ENCODE data around the gene EFR3B. TPM values are rescaled to one million over a fixed set of nuclear protein-coding genes. Genes with fewer than 3 reads are reported as not detected.
A peak's percentile ranks its signal among the peaks of the same experiment; 100 is the strongest.

EFR3B gene
- total RNA-seq, 1 experiment from 2014 or later = 7.0 TPM

- Histone ChIP-seq H3K4ac (ENCODE audit: low read depth, low read length) (no peak overlapping the region), H3K79me2 (ENCODE audit: insufficient read depth, low read length) (no peaks in the 10 kb centered on the region), H4K20me1 (ENCODE audit: control insufficient read depth, insufficient read depth, insufficient read length) (no peaks in the 10 kb centered on the region), H3K23me2 (ENCODE audit: insufficient read length, low read depth, low read length, poor library complexity, severe bottlenecking) (no peaks in the 10 kb centered on the region), H3K18ac (ENCODE audit: insufficient read length, low read depth, low read length) (no peak overlapping the region), H3K79me1 (ENCODE audit: insufficient read depth, low read depth, low read length, poor library complexity, severe bottlenecking) (no peaks in the 10 kb centered on the region), H2BK15ac (ENCODE audit: low read depth, low read length) (no peak overlapping the region), H2AK5ac (ENCODE audit: insufficient read length, low read length) (no peak overlapping the region), H3K23ac (ENCODE audit: insufficient read length, low read depth, low read length) (no peak overlapping the region), H2AFZ (ENCODE audit: low read length) (no peak overlapping the region), H3K56ac (ENCODE audit: insufficient read length, low read depth, low read length) (no peak overlapping the region), H3K9me3 (ENCODE audit: control insufficient read depth, low read depth, low read length) (no peaks in the 10 kb centered on the region), H2BK12ac (ENCODE audit: insufficient read length, low read depth, low read length) (no peak overlapping the region), H2BK20ac (ENCODE audit: low read depth, low read length, poor library complexity, severe bottlenecking) (no peak overlapping the region), H3K9ac (ENCODE audit: extremely low read depth, insufficient read length, low read length) (no peak overlapping the region), H3K4me1 (ENCODE audit: insufficient read depth, low read length) (no peaks in the 10 kb centered on the region), H4K8ac (replicated peaks; ENCODE audit: insufficient read length, low read depth, low read length) (no peak overlapping the region), H3T11ph (ENCODE audit: low read length) (no peak overlapping the region), H3K4me2 (ENCODE audit: insufficient read depth, insufficient read length, low read length) (no peak overlapping the region), H3K27me3 (ENCODE audit: insufficient read depth, low read length) (no peaks in the 10 kb centered on the region), H4K5ac (ENCODE audit: insufficient read length, low read depth, low read length) (no peak overlapping the region), H2BK5ac (ENCODE audit: insufficient read length, low read length) (no peak overlapping the region), H3K14ac (ENCODE audit: insufficient read depth, low read length) (no peak overlapping the region), H4K91ac (ENCODE audit: insufficient read length, low read depth, low read length) (no peak overlapping the region), H2BK120ac (ENCODE audit: low read depth, low read length, poor library complexity, severe bottlenecking) (no peak overlapping the region), H3K27ac (ENCODE audit: insufficient read length, low read depth, low read length) (no peak overlapping the region)
- Mint-ChIP-seq H3K4me3 (no peak overlapping the region), H3K36me3 (ENCODE audit: insufficient read depth in 1 of 3, low read depth in 3 of 3) (no peaks in the 10 kb centered on the region), H3K27ac (peak overlapping the region in 2 of 3 experiments; percentile 16 to 70; a peak in 1 of 7 replicates), H3K27me3 (ENCODE audit: low read depth) (peaks cover 5% of the 10 kb centered on the region; the same call in 1 of the 2 replicates), H3K9me3 (no peaks in the 10 kb centered on the region), H3K4me1 (peaks cover 10 to 14% of the 10 kb centered on the region in 2 experiments)
- no peak for TF ChIP-seq CTCF (conservative IDR thresholded peaks at IDR 0.05)
- no CpG with 5 or more reads among the region's 4 CpGs for WGBS (ENCODE audit: extremely low coverage, insufficient read length, low lambda C conversion rate)
- no peak for DNase-seq
Observed at GRCh38 chr2:25198209-25198525, 156.3 kb downstream of the EFR3B start.
